Fibroblast of the conjunctiva (primary cell): Measurements from ENCODE around the gene AHSP.
"Not testable (repeated sequence)": the region's sequence is repeated elsewhere in the genome, so short reads cannot be mapped to it uniquely, and the experiment has no call there.

Experiments
- DNase-seq: peaks from one replicate; pipeline ENCODE4 v3.0.0-alpha.2; 2010; ENCODE audit warnings: low read depth

The AHSP gene

GRCh38 chr16:31527734-31528274 lies at the start of gene AHSP:
AHSP (plus strand) TSS chr16:31527900; CDS start chr16:31528140, 240 bp downstream.
- DNase-seq = no peak

- no peak for DNase-seq
Measured at GRCh38 chr16:31478956-31479355, 48.7 kb upstream of the AHSP start.

GRCh38 chr16:31479751-31480150 lies 47.9 kb upstream of the AHSP start:
- DNase-seq = no peak

GRCh38 chr16:31480851-31481536 lies 46.7 kb upstream of the AHSP start:
- DNase-seq = no peak

- DNase-seq = no peak
Measured at GRCh38 chr16:31483081-31483480, 44.6 kb upstream of the AHSP start, which contains the start of gene SLC5A2. SLC5A2 (plus strand) TSS chr16:31483123; CDS start chr16:31483137, 14 bp downstream.

GRCh38 chr16:31484048-31484447 lies 43.7 kb upstream of the AHSP start:
- DNase-seq = not testable (repeated sequence)

GRCh38 chr16:31484491-31485171 lies 43.1 kb upstream of the AHSP start:
- no peak for DNase-seq

GRCh38 chr16:31485571-31485970 lies 42.1 kb upstream of the AHSP start:
- no peak for DNase-seq

GRCh38 chr16:31486045-31486444 lies 41.7 kb upstream of the AHSP start:
- no peak for DNase-seq

- DNase-seq = no peak
Measured at GRCh38 chr16:31487071-31487719, 40.5 kb upstream of the AHSP start.

- no peak for DNase-seq
Measured at GRCh38 chr16:31487720-31488467, 39.8 kb upstream of the AHSP start.

GRCh38 chr16:31488468-31489297 lies 39.0 kb upstream of the AHSP start:
- no peak for DNase-seq

- no peak for DNase-seq
Measured at GRCh38 chr16:31489298-31489564, 38.5 kb upstream of the AHSP start.

GRCh38 chr16:31489616-31490584 lies 37.8 kb upstream of the AHSP start:
- DNase-seq = no peak

- no peak for DNase-seq
Measured at GRCh38 chr16:31491778-31492418, 35.8 kb upstream of the AHSP start.

GRCh38 chr16:31493506-31494125 lies 34.1 kb upstream of the AHSP start:
- DNase-seq = no peak

GRCh38 chr16:31496670-31497069 lies 31.0 kb upstream of the AHSP start:
- no peak for DNase-seq

- DNase-seq = no peak
Measured at GRCh38 chr16:31498493-31498892, 29.2 kb upstream of the AHSP start.

- no peak for DNase-seq
Measured at GRCh38 chr16:31499928-31500327, 27.8 kb upstream of the AHSP start.
